Neural cell (in vitro differentiated cells): ENCODE data around the gene WDR36. TPM values are rescaled to one million over a fixed set of nuclear protein-coding genes. Genes with fewer than 3 reads are reported as not detected.

Experiments used
- H2AFZ ChIP-seq: fragments of 200-600, 300-800 bp; sonication (generic), shearing (Covaris generic); 2 replicates; pipeline ENCODE4 v1.6.0; 2014; ENCODE audit warnings: low read depth, mild to moderate bottlenecking, antibody characterized with exemption, low read length, moderate library complexity
- H3F3A ChIP-seq: fragments of 200-600 bp; shearing (Covaris generic); 2 replicates; pipeline ENCODE4 v1.6.1; 2016; ENCODE audit warnings: mild to moderate bottlenecking, moderate library complexity, mixed read lengths, antibody characterized with exemption, low read length; ENCODE audit not compliant: insufficient read depth, poor library complexity, severe bottlenecking
- H3K27ac ChIP-seq: fragments of 200-600, 300-800 bp; sonication (generic), shearing (Covaris generic); 2 replicates; pipeline ENCODE4 v1.5.1; 2014; ENCODE audit warnings: mild to moderate bottlenecking, low read length, moderate library complexity
- H3K27me3 ChIP-seq: fragments of 300-800, 200-600 bp; sonication (generic), shearing (Covaris generic); 2 replicates; pipeline ENCODE4 v1.6.0; 2014; ENCODE audit warnings: mild to moderate bottlenecking, low read depth, low read length, moderate library complexity; ENCODE audit not compliant: insufficient read depth
- H3K36me3 ChIP-seq: fragments of 300-800, 200-600 bp; sonication (generic), shearing (Covaris generic); 2 replicates; pipeline ENCODE4 v1.5.1; 2014; ENCODE audit warnings: mild to moderate bottlenecking, antibody characterized with exemption, low read length, moderate library complexity; ENCODE audit not compliant: insufficient read depth
- H3K4me2 ChIP-seq: fragments of 300-800, 200-600 bp; sonication (generic), shearing (Covaris generic); 2 replicates; pipeline ENCODE4 v1.6.0; 2014; ENCODE audit warnings: mild to moderate bottlenecking, low read length
- H3K4me3 ChIP-seq: fragments of 300-800, 200-600 bp; sonication (generic), shearing (Covaris generic); 2 replicates; pipeline ENCODE4 v1.5.1; 2014; ENCODE audit warnings: mild to moderate bottlenecking, low read length, moderate library complexity
- H3K79me2 ChIP-seq: fragments of 200-600 bp; shearing (Covaris generic); replicated peaks from 2 replicates; pipeline ENCODE4 v1.6.0; 2014; ENCODE audit warnings: mild to moderate bottlenecking, low read length, moderate library complexity; ENCODE audit not compliant: insufficient read depth
- H3K9ac ChIP-seq: fragments of 300-800, 200-600 bp; sonication (generic), shearing (Covaris generic); 2 replicates; pipeline ENCODE4 v1.6.1; 2016; ENCODE audit warnings: mild to moderate bottlenecking, low read length, mixed read lengths
- H3K9me2 ChIP-seq: fragments of 200-600 bp; shearing (Covaris generic); 2 replicates; pipeline ENCODE4 v1.6.1; 2016; ENCODE audit warnings: mild to moderate bottlenecking, low read length, mixed read lengths; ENCODE audit not compliant: insufficient read depth
- H3K9me3 ChIP-seq: fragments of 200-600, 300-800 bp; sonication (generic), shearing (Covaris generic); 2 replicates; pipeline ENCODE4 v1.6.1; 2016; ENCODE audit warnings: mild to moderate bottlenecking, mixed run types, low read length, moderate library complexity, mixed read lengths
- H4K20me1 ChIP-seq: fragments of 200-600 bp; shearing (Covaris generic); 2 replicates; pipeline ENCODE4 v1.6.1; 2016; ENCODE audit warnings: mild to moderate bottlenecking, mixed run types; ENCODE audit not compliant: insufficient read depth
- CTCF ChIP-seq: fragments of 450-650 bp; IDR thresholded peaks from 2 replicates; pipeline ENCODE4 v1.5.1; 2014; ENCODE audit warnings: antibody characterized with exemption, mild to moderate bottlenecking, moderate library complexity; ENCODE audit not compliant: poor library complexity, severe bottlenecking
- EP300 ChIP-seq: fragments of 450-650 bp; conservative IDR thresholded peaks from 2 replicates; pipeline ENCODE4 v1.6.1; 2014; ENCODE audit warnings: antibody characterized with exemption, mild to moderate bottlenecking, moderate library complexity; ENCODE audit not compliant: poor library complexity, severe bottlenecking
- EZH2 ChIP-seq: fragments of 200-600, 300-800 bp; shearing (Covaris generic), sonication (generic); IDR thresholded peaks from 2 replicates; pipeline ENCODE4 v1.6.1; 2014; ENCODE audit warnings: antibody characterized with exemption, low read length, borderline replicate concordance, mild to moderate bottlenecking; ENCODE audit not compliant: insufficient read depth, poor library complexity, severe bottlenecking
- MXI1 ChIP-seq: fragments of 450-650 bp; conservative IDR thresholded peaks from 2 replicates; pipeline ENCODE4 v1.6.1; 2014; ENCODE audit warnings: antibody characterized with exemption, mild to moderate bottlenecking; ENCODE audit not compliant: poor library complexity, severe bottlenecking
- POLR2AphosphoS5 ChIP-seq: IDR thresholded peaks from 2 replicates; pipeline ENCODE4 v1.6.1; 2012
- RAD21 ChIP-seq: fragments of 450-650 bp; conservative IDR thresholded peaks from 2 replicates; pipeline ENCODE4 v1.6.1; 2014; ENCODE audit warnings: antibody characterized with exemption, mild to moderate bottlenecking, moderate library complexity
- REST ChIP-seq: IDR thresholded peaks from 2 replicates; pipeline ENCODE4 v1.6.1; 2012; ENCODE audit warnings: borderline replicate concordance
- SMC3 ChIP-seq: fragments of 450-650 bp; conservative IDR thresholded peaks from 2 replicates; pipeline ENCODE4 v1.6.1; 2014; ENCODE audit warnings: antibody characterized with exemption, mild to moderate bottlenecking, moderate library complexity; ENCODE audit not compliant: poor library complexity
- TAF1 ChIP-seq: IDR thresholded peaks from 2 replicates; pipeline ENCODE4 v1.6.1; 2012; ENCODE audit warnings: low read depth
- polyA plus RNA-seq: library from polyadenylated mRNA; depleted of rRNA; stranded (reverse); fragments of >200 nt; gene quantifications from 2 replicates; pipeline ENCODE4 v1.2.3, GENCODE V29; 2014

WDR36 gene
- polyA plus RNA-seq, 1 donor from 2014 or later, result 25.8 TPM

- Histone ChIP-seq H3K4me2 (no peak overlapping the region), H3K36me3 (peaks cover 5% of the 10 kb centered on the region), H2AFZ (no peak overlapping the region), H3K9me2 (no peaks in the 10 kb centered on the region), H3K27ac (no peak overlapping the region), H3K79me2 (no peaks in the 10 kb centered on the region), H3K27me3 (no peaks in the 10 kb centered on the region), H3K4me3 (no peak overlapping the region), H4K20me1 (no peaks in the 10 kb centered on the region), H3F3A (no peaks in the 10 kb centered on the region), H3K9ac (no peak overlapping the region), H3K9me3 (no peaks in the 10 kb centered on the region)
- no peak for TF ChIP-seq POLR2AphosphoS5
- TF ChIP-seq TAF1, result no peak
- no peak for TF ChIP-seq EZH2
- no peak for TF ChIP-seq REST
- no peak for TF ChIP-seq CTCF
- no peak for TF ChIP-seq SMC3
- TF ChIP-seq RAD21, result no peak
- no peak for TF ChIP-seq EP300
- no peak for TF ChIP-seq MXI1
Measured at GRCh38 chr5:111116550-111116949, 24.4 kb downstream of the WDR36 start.

- TF ChIP-seq MXI1, result no peak
- no peak for TF ChIP-seq RAD21
- no peak for TF ChIP-seq EP300
- no peak for TF ChIP-seq SMC3
- no peak for TF ChIP-seq POLR2AphosphoS5
- no peak for TF ChIP-seq REST
- TF ChIP-seq TAF1, result no peak
- no peak for TF ChIP-seq EZH2
- no peak for TF ChIP-seq CTCF
- Histone ChIP-seq H3F3A (no peaks in the 10 kb centered on the region), H4K20me1 (no peaks in the 10 kb centered on the region), H3K4me2 (no peak overlapping the region), H3K27me3 (no peaks in the 10 kb centered on the region), H3K36me3 (peaks cover 8% of the 10 kb centered on the region), H3K9me3 (no peaks in the 10 kb centered on the region), H3K27ac (no peak overlapping the region), H3K9me2 (no peaks in the 10 kb centered on the region), H3K4me3 (no peak overlapping the region), H2AFZ (no peak overlapping the region), H3K79me2 (no peaks in the 10 kb centered on the region), H3K9ac (no peak overlapping the region)
Measured at GRCh38 chr5:111117136-111117535, 25.0 kb downstream of the WDR36 start.
